Stimulated activated CD4-positive, alpha-beta T cell treated with anti-CD3 and anti-CD28 coated beads, TNF-alpha, amount 100 ng/mL, for 1 hour (primary cell): Measurements from ENCODE around the gene GJD2.

Source experiments
- DNase-seq, 3 donors: peaks; one replicate each; pipeline ENCODE4 v3.0.0-alpha.2; 2020; ENCODE audit warnings: low read depth in 3 of 3, low spot score in 1 of 3

Gene GJD2

GRCh38 chr15:34773917-34774316 is 19.1 kb upstream of the GJD2 start:
- DNase-seq: no peak

DNA sequence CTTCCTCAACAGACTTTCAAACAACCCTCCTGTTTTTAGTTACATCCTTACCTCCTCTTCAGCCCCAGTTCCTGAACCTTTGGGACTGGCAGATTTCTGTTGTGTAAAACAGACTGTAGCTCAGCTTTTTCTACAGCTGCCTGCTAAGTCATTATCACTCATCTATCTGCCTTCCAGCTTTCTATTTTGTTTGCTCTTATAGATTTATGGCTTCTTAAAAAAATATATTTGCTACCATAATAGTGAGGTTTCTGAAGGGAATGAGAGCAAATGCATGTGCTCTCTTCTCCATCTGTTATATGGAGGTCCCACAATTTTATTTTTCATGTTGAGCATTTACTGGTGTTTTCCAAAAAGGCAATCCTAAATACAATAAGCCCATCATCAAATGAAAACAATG is 18.2 kb upstream of the GJD2 start:
- no peak for DNase-seq

- DNase-seq: no peak
Measured at GRCh38 chr15:34772312-34772711, 17.5 kb upstream of the GJD2 start.

DNA sequence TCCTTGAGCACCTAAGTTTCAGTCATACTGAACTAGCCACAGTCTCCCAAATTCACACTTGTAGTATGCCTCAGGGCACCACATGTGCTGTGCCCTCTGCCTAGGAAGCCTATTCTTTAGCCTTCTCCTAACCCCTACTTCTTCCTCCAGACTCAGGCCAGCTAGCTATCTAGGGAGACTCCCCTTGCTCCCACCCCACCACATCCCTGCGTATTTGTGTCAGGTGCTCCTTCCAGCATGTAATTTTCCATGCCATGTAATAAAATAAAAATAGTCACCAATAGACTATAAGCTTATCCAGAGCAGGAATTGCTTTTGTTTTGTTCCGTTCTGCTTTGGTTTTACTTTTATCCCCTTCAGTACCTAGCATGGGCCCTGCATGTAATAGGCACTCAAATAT is 14.9 kb upstream of the GJD2 start:
- no peak for DNase-seq

- no peak for DNase-seq
Measured at GRCh38 chr15:34768530-34768929, 13.7 kb upstream of the GJD2 start.

GRCh38 chr15:34765741-34766140 is 10.9 kb upstream of the GJD2 start:
- DNase-seq: no peak

DNA sequence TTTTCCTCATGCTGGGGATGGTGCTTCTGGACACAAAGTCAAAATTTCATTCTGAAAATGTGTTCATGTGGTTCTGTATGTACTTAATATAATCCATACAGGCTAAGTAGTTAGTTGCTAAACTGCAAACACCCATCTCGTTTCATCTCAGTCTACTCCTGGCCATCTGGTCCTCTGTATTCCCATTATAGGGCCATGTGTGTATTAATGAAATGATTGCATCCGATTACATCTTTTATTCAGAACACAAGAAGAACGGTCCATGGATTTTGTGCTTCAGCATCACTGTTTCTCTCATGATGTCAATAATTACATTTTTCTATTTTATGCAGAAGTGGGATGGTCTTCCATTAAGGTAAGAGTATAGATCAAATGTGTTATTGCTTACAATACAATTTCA is 6.1 kb upstream of the GJD2 start:
- DNase-seq: no peak

DNA sequence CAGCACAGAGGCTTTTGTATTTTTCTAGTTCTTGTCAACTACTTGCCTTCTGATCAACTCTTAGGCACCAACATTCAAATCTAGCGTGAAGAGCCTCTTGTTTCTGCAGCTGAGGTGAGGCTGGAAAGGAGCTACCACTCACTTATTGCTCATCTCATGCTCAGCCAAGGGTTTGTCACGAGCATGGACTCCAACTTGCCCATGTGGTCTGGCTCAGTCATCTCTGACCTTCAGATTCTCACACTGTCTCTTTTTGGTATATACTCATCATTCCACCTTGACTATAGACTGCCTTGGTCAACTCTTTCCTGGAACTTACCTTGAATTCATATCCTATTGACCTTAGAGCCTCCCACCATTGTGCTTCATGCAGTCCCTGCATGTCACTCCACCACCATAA is 5.2 kb upstream of the GJD2 start:
- no peak for DNase-seq

- no peak for DNase-seq
Measured at GRCh38 chr15:34759347-34759746, 4.5 kb upstream of the GJD2 start.

DNA sequence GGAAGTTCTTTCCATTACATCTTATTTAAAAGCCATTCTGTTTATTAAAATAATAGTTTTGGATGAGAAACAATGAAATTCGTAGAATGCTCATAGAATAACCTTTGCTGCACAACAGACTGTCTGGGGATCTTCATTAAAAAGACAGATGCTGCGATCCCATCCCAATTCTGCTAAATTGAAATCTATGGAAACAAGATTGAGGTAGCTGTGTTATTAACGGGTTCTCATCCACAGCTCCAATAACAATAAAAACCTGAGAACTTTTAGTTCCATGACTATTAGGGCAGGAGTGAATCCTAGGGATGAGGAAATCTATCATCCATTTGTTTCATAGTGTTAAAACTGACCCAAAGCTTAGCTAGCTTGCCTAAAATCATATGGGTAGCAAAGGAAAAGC is 2.5 kb upstream of the GJD2 start:
- DNase-seq: no peak

GRCh38 chr15:34755419-34755773 is 598 bp upstream of the GJD2 start:
- DNase-seq: no peak

DNA sequence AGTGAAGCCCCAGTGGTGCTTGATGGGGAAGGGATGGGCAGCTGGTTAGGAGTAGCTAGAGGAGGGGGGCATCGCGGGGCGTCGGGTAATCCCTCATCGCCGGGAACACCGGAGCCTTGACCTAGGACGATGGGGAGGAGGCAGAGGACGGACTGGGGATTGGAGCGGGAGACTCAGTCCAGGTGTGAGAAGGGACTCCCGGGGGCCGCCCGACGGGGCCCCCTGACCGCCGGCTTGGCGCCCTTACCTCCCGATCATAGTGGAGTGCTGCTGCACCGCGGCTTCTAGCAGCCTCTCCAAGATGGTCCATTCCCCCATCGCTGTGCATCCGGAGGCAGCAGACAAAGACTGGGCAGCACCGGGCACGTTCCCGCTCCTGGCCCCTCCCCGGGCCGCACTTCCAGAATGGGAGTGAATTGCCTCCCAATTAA is 612 bp downstream of the GJD2 start:
- DNase-seq: no peak

GRCh38 chr15:34753236-34753894 is 1.4 kb downstream of the GJD2 start:
- no peak for DNase-seq

DNA sequence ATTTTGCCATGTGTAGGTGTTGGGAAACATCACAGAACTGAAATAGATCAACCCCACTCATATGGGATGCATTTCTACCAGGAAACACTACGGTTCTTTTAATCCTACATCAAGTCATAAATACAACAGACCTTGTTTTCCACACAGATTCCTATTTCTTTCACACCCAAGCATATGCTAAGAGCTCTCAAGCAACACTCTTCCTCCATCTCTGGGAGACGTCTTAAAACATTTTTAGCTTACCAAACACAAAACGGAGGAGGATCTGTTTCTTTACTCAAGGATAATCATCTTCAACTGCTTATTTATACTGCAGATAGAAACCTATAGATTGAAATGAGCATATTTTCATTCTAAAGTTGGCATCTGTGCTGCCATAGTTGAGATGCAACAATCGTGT is 5.1 kb downstream of the GJD2 start:
- no peak for DNase-seq

DNA sequence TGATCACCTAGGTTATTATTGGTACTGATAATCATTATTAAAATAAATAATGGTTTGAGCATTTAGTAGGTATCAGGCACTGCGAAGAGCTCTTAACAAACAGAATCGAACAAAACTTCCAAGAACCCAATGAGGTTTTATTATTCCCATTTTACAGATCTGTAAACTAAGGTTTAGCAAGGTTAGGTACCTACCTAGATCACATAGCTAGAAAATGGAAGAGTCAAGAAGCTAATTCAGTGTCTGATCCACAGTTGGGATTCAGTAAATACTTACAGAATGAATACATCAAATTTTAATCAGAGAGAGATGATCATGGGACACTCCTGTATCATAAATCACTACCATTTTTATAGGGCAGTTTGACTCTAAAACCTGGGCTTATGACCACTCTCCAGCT is 15.5 kb downstream of the GJD2 start:
- DNase-seq: no peak

DNA sequence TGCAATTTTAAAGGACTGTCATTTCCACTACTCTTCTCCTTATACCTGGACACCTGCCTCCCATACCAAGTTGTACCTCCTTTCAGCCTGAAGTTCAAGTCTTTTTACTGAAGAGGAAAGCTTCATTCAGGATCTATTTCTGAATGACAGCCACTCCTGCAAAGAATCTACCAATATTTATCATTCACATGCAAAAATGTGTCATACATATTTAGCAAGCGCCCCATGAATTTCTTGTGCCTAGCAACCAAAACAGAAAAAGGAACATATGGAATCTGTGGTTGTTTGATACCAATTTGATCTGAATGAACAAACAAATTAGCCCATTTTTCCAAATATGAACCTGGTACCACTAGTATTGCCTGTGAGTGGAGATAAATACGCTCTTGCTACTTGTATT is 16.8 kb downstream of the GJD2 start:
- no peak for DNase-seq

GRCh38 chr15:34737477-34737876 is 17.3 kb downstream of the GJD2 start:
- no peak for DNase-seq

DNA sequence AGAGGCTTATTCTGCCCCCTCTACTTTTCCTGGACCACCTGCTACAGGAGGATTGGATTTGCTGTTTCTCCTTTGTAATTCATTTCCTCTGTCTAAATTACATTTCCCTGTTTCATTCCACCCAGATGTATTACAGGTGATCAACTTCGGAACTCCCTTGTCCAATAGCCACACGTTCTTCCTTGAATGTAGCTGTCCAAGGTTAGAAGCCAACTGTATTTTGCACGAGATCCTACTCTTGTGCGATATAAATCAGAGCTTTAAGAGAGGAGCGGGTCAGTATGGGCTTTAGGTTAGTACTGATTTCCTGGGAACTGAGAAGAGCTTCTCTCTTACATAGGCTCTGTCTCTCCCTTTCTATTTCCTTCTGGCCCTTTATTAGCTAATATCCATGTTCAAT is 20.5 kb downstream of the GJD2 start:
- DNase-seq: no peak

DNA sequence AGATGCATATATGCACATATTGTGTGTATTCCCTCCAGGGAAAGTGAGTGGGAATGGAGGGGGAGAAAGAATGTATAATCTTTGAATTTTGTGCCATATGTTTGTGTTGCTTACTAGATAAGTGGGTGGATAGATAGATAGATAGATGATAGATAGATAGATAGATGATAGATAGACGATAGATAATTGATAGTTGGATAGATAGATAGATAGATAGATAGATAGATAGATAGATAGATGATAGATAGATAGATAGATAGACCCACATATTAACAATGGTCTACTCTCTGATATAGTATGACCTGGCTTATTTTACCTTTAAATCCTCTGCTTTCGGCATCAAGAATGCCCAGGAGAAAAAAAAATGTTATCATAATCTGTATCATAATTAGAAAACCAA is 21.2 kb downstream of the GJD2 start:
- DNase-seq: no peak

DNA sequence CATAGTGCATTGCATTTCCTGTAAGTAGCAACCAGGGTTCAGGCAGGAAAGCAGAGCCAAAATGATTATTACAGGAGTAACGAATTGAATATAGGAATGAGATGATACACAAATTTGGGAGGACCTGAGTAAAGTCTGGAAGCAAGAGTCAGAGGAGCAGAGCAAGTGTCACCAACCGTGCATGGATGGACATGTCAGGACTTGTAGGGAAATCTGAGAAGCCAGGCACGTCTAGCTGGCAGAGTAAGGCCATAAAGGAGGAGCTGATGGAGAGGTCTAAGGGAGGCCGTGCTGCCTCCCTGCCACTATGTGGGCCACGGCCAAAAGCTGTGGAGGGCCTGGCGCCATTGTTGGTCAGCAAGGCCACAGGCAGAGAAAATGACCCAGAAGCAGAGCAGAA is 22.4 kb downstream of the GJD2 start:
- no peak for DNase-seq

DNA sequence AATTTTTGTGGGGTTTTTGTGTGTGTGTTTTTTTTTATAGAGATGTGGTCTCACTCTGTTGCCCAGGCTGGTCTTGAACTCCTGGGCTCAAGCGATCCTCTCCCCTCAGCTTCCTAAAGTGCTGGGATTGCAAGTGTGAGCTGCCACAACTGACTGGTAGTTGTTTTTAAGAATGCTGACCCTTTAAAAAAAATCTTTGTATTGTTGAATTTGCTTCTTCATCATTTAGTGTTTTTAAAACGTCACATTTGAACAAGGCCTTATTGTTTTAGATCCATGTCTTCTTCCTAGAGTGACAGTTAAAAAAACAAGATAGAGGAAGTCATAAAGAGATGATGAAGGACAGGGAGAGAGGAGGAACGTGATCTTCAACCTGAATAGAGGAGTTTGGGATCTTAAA is 24.1 kb downstream of the GJD2 start:
- no peak for DNase-seq

DNA sequence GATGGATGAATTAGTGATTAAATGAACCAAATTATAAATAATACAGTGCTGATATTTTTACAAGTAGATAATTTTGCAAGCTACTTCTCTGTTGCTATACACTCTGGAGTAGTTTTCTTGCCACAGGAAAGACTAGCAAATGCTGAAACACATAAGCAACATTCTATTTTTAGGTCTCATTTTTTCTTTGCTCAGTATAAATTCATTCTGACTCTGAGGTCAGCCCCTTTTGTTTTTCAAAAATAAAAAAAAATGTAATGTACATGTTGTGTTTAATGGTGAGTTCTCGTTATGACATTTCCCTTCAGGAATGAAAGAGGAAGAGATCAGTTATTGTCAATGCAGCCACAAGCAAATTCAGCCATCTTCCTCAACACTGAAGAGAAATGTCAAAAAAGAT is 24.9 kb downstream of the GJD2 start:
- DNase-seq: no peak

- DNase-seq: no peak
Measured at GRCh38 chr15:34729056-34729455, 25.7 kb downstream of the GJD2 start.
